Stimulated activated CD8-positive, alpha-beta memory T cell treated with anti-CD3 and anti-CD28 coated beads, Interleukin-4, amount 100 ng/mL, for 4 hours (primary cell): ENCODE results near the gene RBM26.
A peak's percentile ranks its signal among the peaks of the same experiment; 100 is the strongest.

Source experiments
- DNase-seq, 2 donors: peaks; one replicate each; pipeline ENCODE4 v3.0.0-alpha.2; 2020; ENCODE audit warnings: low read depth in 2 of 2, low spot score in 1 of 2

RBM26 gene, protein sequence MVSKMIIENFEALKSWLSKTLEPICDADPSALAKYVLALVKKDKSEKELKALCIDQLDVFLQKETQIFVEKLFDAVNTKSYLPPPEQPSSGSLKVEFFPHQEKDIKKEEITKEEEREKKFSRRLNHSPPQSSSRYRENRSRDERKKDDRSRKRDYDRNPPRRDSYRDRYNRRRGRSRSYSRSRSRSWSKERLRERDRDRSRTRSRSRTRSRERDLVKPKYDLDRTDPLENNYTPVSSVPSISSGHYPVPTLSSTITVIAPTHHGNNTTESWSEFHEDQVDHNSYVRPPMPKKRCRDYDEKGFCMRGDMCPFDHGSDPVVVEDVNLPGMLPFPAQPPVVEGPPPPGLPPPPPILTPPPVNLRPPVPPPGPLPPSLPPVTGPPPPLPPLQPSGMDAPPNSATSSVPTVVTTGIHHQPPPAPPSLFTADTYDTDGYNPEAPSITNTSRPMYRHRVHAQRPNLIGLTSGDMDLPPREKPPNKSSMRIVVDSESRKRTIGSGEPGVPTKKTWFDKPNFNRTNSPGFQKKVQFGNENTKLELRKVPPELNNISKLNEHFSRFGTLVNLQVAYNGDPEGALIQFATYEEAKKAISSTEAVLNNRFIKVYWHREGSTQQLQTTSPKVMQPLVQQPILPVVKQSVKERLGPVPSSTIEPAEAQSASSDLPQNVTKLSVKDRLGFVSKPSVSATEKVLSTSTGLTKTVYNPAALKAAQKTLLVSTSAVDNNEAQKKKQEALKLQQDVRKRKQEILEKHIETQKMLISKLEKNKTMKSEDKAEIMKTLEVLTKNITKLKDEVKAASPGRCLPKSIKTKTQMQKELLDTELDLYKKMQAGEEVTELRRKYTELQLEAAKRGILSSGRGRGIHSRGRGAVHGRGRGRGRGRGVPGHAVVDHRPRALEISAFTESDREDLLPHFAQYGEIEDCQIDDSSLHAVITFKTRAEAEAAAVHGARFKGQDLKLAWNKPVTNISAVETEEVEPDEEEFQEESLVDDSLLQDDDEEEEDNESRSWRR

DNA sequence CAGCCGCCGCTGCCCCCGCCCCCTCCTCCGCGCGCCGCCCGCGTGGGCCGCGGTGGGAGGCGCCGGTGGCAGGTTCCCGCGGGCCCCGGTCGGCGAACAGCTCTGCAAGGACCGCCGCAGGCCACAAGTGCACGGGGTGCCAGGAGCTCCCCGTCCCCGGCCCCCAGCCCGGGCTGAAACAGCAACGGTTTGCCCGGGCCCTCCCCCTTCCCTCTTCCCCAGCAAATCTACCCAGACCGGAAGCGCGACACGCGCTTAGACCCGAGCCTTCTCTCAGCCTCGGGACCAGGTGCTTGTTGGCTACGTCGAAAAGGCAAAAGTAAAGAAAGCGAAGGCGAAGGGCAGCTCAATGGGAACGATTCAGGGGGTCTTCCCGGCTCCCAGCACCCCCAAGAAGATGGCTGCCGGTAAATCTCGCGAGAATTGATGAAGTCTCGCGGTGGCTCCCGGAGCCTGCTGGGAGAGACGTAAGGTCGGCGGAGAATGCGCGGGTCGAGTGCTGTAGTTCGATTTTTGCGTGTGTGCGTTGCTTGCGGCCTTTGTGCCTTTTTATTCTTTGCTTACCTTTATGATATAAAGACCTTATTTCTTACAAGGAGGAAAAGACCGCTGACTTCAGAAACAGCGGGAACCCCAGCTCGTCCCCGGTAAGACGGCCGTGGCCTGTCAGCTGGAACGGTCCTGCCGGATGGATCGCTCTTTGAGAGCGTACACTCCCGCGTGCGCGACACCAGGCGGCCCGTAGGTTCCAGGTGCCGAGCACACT is at the start of gene RBM26:
TSS of gene RBM26 (minus strand) at position 425 of the 766 bp plus-strand sequence. CDS start 481 bp downstream, outside the sequence.
- DNase-seq = peak; percentile 84 to 85

DNA sequence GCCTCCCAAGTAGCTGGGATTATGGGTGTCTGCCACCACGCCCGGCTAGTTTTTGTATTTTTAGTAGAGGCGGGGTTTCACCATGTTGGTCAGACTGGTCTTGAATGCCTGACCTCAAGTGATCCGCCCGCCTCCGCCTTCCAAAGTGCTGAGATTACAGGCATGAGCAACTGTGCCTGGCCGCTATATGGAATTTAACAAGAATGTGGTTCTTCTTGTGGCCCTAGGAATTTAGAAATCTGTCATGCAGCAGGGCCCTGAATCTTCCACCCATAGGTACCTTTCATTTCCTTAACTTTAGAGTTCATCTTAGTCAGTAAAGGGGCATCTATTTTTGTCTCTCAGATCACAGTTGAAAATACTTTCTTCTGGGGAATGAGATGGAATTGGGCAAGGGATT is 49.3 kb upstream of the RBM26 start:
- no peak for DNase-seq

DNA sequence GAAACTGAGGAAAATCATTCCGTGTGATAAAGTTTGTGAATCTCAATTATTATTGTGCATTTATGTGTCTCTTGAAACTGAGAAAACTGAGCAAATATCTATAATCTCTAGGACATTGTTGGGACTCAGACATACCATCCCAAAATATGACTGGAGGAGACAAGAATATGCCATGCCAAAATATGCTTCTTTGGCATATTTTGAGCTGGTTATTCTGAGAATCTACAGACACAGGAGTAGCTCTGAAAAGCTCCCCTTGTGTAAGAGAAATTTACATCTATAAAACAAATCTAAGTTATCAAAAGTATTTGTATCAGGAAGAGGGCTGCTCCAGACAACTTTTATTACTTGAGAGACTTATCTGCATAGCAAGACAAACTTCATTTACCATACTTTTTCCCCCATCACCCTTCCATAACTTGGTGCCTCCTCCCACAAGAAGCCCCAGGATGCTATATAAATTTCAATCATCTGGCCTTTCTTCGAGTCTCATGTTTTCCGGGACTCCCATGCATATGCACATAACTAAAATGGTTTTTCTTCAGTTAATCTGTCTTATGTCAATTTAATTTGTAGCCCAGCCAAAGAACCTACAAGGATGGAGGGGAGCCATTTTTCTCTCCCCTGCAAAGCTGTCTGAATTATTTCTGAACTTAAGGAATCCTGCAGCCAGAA is 46.3 kb upstream of the RBM26 start:
- no peak for DNase-seq

DNA sequence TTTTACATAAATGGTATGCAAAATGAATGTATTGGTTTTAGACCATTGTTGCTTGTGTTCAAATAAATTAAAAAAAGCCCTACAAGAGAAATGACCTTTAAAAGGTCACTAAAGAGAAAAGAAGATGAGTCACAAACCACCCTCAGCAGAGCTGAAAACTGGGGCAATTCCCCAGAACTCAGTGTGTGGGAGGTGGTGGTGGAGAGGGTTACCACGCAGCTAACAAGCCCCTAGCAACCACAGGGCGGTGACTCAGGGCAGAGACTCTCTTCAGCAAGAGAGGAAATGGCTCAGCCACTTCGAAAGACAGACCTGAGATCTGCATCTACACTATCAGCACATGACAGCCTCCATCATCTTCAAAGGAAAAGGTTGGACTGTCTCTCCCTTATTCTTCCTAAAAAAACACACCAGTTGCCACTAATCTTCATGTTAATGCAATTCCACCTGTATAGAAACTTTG is 45.5 kb upstream of the RBM26 start:
- peak; percentile 84 to 93 for DNase-seq

DNA sequence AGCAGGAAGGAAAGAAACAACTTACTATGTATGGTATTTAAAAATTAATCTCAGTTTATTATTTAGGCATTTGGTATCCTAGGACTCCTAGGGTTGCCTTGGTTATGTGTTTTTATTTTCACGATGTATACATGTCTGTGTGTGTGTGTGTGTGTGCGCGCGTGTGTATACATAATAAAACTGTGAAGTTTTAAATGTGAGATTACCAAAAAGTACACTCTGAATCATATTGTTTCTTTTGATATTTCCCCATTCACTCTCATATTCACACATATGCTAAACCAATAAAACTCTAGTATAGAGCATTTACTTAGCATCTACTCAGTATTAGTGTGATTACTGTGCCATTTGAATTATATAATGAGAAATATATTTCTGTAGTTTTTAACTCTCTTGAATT is 44.1 kb upstream of the RBM26 start:
- DNase-seq = no peak

DNA sequence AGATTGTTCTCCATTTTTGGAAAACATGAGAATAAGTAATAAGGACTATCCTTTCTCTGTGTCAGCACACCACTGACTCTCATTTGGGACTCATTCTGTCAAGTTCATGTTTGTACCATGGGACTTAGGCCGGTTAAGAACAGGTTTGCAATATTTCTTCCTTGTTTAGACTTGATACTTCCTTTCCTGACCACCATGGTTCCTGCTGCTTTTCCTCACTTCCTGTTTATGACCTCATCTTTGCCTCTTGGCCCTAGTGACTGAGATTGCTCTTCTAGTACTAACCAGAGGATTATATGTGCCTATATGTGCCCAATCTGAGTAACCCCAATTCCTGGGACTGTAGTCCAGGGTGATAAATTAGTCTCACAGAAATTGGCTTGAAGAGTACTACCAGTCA is 42.4 kb upstream of the RBM26 start:
- no peak for DNase-seq

DNA sequence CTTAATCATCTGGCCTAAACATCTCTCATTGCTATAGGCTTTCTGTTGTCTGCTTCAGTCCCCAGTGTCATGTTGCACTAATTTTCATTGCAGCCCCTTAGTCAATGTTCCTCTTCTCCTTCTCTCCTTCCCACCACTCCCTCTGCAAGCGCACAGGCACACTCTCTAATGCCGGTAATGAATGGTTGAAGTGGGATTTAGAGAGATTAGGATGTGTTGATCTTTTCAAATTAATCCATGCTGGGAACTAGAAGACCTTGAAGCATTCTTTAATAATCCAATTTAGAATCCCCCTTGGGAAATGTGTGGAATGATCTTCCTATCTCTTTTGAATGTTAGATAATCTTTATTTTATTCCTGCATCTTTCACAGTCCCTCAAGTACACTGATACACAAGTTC is 41.7 kb upstream of the RBM26 start:
- no peak for DNase-seq

DNA sequence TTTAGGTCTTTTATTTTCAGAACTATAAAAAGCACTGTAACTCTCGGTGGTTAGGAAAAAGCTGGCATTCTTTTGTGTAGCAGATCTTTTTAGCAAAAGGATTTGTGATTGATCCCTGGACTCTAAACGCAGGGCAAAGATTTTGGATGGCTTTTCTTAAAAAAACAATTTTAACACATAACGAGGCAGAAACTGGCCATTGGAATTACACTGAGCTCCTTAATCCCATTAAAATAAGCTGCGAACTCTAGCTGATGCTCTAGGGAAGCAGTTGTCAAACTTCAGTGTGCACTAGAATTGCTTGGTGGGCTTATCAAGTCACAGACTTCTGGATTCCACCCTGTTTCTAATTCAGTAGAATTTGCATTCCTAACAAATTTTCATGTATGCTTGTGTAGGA is 41.1 kb upstream of the RBM26 start:
- no peak for DNase-seq

DNA sequence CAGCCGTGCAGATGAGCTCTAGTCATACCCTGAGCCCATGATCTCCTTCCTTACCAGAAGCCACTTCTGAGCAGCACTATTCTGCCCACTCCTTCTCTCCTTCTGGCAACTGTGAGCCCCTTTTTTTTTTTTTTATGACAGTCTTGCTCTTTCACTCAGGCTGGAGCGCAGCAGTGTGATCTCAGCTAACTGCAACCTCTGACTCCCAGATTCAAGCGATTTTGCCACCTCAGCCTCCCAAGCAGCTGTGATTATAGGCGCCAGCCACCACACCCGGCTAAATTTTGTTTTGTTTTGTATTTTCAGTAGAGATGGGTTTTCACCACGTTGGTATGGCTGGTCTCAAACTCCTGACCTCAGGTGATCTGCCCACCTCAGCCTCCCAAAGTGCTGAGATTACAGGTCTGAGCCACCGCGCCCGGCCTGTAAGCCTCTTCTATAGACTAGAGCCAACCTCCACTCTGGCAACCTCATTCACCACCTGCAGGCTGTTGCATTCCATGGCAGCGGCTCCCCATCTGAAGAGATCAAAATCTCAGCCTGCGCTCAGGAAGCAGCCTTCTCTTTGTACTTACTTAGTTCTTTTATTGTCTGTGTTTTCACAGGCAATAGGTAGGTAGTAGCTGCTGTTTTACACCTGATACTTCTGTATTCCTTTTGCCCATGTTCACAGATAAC is 40.1 kb upstream of the RBM26 start:
- no peak for DNase-seq

DNA sequence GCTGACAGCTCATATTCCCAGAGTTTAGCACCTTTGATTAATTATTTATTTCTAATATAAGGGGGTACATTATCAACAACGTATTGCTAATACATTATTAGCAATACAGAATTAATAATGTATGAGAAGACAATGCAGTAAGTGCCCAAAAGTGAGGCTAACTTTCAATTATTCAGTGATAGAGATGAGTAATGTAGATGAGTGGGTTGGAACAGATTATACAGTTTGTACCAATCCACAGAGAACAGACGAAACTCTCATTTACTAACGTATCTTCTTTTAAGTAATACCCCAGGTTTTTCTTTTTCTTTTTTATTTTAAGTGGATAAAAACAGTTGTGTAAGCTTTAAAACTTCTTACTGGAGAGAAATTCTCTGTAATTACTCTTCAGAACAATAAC is 36.7 kb upstream of the RBM26 start:
- DNase-seq = no peak

DNA sequence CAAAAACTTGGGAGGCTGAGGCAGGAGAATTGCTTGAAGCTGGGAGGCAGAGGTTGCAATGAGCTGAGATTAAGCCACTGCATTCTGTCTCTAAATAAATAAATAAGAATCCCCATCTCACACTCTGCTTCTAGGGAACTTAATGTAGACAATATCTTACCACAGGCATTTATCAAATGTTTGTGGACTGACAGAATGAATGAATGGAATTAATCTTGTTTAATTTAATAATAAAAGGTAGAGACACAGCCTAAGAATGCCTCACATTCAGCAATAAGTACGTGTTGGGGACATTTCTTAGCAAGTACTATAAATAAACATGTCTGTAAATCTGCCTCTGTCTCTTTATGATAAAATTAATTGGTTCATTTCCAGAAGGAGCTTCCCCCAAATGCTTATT is 36.2 kb upstream of the RBM26 start:
- DNase-seq = no peak

DNA sequence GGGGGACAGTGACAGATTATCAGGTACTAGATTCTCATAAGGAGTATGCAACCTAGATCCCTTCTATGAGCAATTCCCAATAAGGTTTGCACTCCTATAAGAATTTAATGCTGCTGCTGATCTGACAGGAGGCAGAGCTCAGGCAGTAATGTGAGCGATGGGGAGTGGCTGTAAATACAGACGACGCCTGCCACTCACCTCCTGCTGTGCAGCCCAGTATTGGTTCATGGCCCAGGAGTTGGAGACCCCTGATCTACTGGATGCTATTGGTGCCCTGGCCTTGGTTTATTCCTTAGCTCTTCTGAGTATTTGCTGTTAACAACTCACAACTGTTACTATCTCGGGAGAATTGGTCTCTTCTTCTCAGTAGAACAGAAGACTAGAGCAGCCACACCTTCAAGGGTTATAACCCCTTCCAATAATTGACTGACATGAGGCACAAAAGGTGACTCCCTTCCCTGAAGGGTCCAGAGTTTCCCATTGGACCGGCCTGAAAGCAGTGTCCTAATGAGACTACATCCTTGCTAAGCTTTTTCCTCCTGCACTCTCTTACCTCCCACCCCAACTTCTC is 35.0 kb upstream of the RBM26 start:
- DNase-seq = no peak

DNA sequence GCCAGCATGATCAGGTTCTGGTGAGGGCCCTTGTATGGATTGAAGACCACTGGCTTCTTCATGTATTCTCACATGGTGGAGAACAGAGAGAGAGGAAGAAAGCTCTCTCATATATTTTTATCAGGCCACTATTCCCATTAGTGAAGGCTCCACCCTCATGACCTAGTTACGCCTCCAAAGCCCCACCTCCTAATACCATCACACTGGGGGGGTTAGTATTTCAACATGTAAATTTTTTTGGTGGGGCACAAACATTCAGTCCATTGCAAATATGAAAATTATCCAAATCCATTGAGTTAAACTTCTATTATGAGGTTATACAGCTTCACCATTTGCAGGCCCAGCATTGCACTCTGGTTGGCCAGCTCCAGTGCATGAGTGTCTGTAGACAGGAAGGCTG is 33.2 kb upstream of the RBM26 start:
- no peak for DNase-seq

DNA sequence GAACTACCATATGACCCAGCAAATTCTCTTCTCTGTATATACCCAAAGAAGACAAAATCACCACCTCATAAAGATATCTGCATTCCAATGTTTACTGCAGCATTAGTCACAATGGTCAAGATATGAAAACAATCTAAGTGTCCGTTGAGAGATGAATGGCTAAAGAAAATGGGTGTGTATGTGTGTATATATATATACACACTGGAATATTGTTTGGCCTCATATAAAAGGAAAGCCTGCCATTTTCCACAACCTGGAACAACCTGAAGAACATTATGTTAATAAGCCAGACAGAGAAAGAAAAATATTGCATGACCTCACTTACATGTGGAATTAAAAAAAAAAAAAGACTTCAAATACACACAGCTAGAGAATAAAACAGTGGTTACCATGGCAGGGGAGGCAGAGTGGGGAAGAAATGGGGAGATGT is 29.5 kb upstream of the RBM26 start:
- no peak for DNase-seq

DNA sequence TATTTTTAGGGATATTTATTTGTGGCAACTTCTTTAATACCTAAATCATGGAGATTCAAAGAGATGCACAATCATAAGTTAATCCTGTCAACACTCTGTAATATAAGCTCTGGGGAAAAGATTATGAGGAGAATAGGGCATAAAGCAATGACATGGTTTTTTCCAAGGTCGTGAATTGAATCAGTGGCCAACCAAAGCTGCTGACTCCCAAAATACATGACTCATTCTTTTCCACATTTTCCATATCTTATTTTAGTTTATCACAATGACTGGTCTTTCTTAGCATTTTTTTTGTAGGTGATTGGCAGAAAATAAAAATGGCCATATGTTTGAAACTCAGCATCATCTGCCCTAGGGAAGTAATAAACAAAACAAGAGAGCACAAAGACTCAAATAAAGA is 28.5 kb upstream of the RBM26 start:
- no peak for DNase-seq

DNA sequence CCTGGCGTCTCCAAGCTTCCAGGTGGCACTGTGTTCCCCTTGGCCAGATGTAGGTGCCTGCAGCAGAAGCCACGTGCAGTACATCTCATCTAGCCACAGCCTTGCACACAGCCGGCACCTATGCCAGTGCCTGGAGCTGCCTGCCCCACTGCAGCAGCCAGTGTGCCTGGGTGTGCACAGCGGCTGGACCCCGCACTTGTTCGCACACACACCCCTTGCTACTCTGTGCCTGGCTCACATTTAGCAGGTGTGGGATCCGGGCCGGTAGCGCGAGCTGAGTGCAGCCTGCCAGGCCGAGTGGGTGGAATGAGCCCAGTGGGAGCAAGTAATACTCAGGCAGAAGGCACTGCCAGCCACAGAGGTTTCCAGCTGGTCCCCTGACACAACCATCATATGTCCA is 26.9 kb upstream of the RBM26 start:
- no peak for DNase-seq

DNA sequence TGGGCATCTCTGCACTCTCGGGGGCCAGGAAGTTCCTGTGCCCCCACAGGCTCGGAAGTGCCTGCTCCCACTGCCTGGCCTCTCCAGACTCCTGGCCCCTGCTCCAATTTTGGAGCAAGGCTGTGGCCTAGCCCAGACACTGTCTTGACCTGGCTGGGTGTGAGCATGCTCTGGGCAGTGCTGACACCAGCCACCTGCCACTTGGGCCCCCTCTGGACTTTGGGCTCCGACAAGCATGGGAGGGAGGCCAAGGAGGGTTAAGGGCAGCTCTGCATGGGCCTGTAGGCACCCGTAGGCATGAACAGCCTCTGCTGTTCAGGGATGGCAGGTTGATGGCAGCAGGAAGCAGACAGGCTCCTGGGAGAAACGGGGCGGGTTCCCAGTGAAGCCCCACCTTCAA is 26.0 kb upstream of the RBM26 start:
- DNase-seq = no peak

DNA sequence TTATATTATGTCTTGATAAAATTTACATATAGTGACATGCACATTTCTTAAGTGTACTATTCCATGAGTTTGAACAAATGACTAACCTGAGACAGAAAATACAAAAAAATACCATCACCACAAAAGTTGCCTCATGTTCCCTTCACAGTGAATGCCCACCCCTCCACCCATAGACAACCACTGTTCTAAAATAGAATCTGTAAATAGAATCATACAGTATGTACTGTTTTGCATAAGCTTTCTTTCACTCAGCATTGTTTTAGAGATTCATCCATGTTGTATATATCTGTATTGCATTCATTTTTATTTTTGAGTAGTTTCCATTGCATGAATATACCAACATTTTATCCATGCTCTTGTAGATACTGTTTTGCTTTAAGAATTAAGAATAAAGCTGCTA is 23.3 kb upstream of the RBM26 start:
- no peak for DNase-seq

DNA sequence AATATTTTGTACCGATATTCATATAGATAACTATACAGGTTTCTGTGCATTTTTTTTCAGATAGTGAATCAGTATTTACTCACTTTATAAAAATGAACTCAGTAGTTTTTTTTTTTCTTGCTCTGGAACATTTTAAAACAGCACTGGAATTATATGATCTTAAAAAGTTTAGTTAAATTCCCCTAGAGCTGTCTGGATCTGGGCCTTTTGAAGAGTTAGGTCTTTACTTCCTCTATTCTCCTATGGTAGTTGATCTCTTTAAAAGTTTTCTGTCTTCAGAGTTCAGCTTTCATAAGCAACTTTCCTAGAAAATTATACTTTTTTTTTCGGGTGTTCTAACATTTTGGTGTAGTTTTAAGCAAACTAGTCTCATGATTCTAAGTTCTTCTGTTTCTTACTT is 21.8 kb upstream of the RBM26 start:
- DNase-seq = no peak

DNA sequence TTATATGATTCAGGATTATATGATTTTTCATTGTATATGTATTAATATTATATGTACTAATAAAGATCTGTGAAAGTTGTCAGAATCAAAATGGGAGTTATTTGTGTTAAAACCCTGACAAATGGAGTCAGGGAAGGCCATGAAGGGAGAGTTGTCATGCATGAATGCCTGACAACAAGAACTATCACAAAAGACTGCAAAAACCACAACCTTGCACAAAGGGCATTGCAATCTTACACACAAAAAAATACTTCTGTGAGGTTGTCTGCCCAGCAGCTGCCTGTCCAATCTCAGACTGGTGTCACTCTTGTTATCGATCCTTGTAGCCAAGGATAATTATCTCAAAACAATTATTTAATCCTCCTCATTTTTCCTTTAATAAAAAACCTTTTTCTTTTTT is 21.2 kb upstream of the RBM26 start:
- no peak for DNase-seq
